SIG-M5 treated with dmso at 0.1 percent for 504 hours (cell line): Measurements from ENCODE around the gene GFRAL.
A peak's percentile ranks its signal among the peaks of the same experiment; 100 is the strongest.

Experiments
- DNase-seq: peaks from one replicate; lab custom pipeline; 2025; ENCODE audit not compliant: unreplicated experiment; lab: John Stamatoyannopoulos, UW

GFRAL gene

DNA sequence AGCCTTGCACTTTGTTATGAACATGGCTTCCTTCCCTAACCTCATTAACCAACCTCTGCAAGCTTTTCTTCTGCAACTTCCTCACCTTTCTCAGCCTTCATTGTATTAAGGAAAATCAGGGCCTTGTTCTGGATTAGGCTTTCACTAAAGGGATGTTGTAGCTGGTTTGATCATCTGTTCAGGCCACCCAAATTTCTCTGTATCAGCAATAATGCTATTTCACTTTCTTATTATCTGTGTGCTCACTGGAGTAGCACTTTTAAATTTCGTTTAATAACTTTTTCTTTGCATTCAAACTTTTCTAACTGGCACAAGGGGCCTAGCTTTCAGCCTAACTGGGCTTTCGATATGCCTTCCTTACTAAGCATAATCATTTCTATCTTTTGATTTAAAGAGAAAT, 96.7 kb downstream of the GFRAL start:
- no peak for DNase-seq

- no peak for DNase-seq
These were observed 106.3 kb downstream of the GFRAL start for GRCh38 chr6:55433446-55434130.

GRCh38 chr6:55437141-55437540, 109.9 kb downstream of the GFRAL start:
- DNase-seq: no peak

- no peak for DNase-seq
These were observed 110.9 kb downstream of the GFRAL start for GRCh38 chr6:55438203-55438602.

DNA sequence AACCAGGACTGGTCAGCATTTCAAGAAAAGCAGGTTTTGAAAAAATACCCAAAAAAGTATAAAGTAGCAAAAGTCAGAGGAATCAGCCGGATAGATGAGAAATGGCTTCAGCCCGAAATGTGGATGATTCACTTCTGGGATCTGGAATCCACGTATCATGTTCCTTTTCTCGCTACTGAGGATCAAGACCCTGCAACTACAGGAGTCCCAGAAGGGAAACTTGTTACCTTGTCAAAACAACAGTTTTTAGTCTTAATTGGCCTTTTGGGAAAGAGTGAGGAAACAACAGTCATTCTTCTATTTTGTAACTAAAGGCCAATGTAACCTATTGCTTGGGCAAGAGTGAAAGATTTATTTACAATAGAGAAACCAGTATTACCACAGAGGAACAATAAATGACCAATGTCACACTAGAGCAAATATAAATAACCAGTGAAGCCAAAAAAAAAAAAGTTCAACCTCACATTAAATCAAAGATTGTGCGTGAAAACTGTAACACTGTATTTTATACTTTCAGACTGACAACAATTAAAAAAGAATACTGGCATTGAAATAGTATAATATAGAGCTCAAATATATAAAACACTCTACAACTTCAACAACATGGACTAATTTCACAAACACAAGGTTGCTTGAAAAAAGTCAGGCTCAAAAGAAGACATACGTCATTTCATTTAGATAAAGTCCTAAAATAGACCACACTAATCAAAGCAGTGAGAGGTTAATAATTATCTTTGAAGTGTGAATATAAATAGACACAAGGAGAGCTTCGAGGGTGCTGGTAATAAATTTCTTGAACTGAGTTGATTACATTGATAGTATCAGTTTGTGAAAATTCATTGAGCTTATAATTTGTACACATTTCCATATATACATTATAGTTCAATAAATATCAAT, 116.2 kb downstream of the GFRAL start:
- DNase-seq: no peak

- peak; percentile 13 for DNase-seq
These were observed 118.5 kb downstream of the GFRAL start for GRCh38 chr6:55445648-55446204.

DNA sequence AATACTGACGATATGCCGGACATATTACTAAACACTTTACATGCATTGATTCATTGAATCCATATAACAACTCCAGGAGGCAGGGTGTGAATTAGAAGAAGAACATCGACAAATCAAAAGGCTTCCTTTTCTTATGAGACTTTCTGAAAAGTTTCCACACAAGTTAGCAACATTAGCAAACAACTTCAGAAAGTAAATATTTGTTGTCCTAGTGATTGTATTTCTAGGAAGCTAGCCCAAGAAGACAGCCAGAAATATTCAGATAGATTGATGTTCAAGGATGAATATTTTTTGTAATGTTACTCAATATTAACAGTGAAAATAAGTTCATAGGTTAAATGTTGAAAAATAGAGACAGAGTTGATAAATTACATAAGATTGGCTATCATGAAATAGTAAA, 120.6 kb downstream of the GFRAL start:
- DNase-seq: no peak

GRCh38 chr6:55448451-55448850, 121.2 kb downstream of the GFRAL start:
- DNase-seq: no peak

DNA sequence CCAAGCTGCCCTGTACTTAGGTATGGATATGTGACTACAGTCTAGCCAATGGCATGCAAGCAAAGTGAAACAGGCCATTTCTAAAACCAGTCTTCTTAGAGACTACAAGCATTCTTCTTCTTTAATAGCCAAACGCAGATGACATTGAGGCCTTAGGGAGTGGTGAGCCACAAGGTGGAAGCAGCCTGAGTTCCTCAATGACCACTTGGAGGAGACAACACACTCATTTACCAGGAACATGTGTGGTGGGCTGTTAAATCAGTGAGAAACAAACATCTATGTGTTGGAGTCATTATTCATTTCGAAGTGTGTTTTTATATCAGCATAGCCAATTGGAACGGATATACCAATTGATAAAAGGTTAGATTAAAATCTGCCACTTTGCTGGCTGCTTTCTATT, 122.0 kb downstream of the GFRAL start:
- peak; percentile 3 for DNase-seq

DNA sequence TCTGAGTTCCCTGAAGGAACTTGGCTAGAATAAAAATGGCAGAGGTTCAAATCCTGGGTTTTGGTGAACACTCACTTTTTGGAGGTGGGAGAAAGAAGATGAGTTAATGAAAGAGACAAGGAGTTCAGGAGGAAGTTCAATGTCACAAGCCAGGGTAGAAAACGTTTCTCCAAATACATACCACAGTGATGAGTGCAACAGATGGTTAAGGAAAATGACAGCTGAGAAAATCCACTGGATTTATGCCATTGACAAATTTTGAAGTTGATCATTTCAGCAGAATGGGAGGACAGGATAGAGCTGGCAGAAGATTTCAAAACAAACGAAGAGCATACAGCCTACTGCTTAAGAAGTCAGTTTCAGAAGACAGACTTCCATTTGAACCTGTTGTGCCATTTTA, 122.7 kb downstream of the GFRAL start:
- no peak for DNase-seq
